ENCODE results near the gene SLC25A19. TPM values are rescaled to one million over a fixed set of nuclear protein-coding genes. Genes with fewer than 3 reads are reported as not detected.
A peak's percentile ranks its signal among the peaks of the same experiment; 100 is the strongest.

Gene SLC25A19
- total RNA-seq, 2 donors from 2014 or later, result 8.8 to 10.2 TPM

DNA sequence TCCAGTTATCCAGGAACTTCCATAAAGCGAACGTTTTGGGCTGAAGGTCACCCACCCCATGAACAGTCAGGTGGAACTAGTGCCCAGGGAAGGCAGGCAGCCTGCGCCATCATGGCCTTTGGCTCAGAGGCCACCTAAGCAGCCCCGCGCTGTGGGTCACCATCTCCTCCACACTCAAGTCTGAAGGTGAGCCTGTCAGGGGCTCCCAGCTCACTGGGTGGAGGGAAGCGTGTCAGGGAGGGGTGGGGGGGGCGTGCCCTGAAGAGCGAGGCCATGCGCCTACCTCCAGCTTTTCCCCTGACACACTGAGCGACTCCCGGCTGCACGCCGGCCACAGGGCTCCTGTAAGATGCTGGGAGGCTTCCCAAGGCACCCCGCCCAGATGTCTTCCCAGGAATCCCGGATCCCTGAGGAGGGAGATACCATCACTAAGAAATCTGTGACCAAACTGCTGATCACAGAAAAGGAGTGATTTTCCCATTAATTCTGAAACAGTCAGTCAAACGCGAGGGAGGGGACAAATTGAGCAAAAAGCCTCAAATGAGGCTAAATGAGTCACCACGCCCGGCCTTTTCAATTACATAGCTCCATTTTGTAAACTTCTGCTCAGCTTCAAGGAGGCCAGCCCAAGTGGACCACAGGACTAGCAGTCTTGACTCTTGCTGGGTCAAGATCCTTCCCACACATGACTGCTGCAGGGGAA, 26.5 kb upstream of the SLC25A19 start:
- Histone ChIP-seq H3K4me3 (no peak overlapping the region), H3K9me3 (no peaks in the 10 kb centered on the region), H3K4me1 (no peaks in the 10 kb centered on the region), H3K27me3 (no peaks in the 10 kb centered on the region), H3K36me3 (peaks cover 27% of the 10 kb centered on the region), H3K27ac (no peak overlapping the region)
- DNase-seq (ENCODE audit: low spot score), result no peak
- TF ChIP-seq, protein P1, sequence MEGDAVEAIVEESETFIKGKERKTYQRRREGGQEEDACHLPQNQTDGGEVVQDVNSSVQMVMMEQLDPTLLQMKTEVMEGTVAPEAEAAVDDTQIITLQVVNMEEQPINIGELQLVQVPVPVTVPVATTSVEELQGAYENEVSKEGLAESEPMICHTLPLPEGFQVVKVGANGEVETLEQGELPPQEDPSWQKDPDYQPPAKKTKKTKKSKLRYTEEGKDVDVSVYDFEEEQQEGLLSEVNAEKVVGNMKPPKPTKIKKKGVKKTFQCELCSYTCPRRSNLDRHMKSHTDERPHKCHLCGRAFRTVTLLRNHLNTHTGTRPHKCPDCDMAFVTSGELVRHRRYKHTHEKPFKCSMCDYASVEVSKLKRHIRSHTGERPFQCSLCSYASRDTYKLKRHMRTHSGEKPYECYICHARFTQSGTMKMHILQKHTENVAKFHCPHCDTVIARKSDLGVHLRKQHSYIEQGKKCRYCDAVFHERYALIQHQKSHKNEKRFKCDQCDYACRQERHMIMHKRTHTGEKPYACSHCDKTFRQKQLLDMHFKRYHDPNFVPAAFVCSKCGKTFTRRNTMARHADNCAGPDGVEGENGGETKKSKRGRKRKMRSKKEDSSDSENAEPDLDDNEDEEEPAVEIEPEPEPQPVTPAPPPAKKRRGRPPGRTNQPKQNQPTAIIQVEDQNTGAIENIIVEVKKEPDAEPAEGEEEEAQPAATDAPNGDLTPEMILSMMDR (IDR thresholded peaks at IDR 0.05), result no peak

DNA sequence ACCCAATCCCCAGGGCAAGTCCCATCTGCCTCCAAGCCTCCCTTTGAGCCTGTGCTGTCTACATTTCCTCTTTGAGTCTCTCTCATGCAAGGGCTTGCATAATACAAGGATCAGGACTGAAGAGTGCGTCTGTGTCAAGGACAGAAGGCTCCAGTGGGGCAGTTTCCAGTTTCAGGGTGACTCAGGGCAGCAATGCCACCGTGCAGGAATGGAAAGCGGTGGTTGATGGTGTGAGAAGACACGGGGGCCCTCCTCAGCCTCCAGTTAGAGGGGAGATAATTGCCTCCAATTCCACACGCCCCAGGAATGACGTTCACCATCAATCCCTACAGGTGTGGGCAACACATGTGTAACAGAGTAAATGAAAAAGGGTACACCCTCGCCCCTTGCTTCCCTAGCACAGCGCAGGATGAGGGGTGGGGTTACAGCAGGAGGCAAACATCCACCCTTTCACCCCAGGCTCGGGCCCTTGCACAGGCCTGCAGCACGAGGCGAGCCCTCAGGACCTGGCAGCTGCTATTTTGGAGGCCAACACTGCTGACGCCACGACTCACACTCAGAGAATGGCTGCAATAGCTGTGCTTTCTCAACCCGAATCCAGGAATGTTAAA, 24.8 kb upstream of the SLC25A19 start:
- Histone ChIP-seq H3K4me1 (no peaks in the 10 kb centered on the region), H3K27me3 (no peaks in the 10 kb centered on the region)
- no peak for DNase-seq (ENCODE audit: low spot score)

DNA sequence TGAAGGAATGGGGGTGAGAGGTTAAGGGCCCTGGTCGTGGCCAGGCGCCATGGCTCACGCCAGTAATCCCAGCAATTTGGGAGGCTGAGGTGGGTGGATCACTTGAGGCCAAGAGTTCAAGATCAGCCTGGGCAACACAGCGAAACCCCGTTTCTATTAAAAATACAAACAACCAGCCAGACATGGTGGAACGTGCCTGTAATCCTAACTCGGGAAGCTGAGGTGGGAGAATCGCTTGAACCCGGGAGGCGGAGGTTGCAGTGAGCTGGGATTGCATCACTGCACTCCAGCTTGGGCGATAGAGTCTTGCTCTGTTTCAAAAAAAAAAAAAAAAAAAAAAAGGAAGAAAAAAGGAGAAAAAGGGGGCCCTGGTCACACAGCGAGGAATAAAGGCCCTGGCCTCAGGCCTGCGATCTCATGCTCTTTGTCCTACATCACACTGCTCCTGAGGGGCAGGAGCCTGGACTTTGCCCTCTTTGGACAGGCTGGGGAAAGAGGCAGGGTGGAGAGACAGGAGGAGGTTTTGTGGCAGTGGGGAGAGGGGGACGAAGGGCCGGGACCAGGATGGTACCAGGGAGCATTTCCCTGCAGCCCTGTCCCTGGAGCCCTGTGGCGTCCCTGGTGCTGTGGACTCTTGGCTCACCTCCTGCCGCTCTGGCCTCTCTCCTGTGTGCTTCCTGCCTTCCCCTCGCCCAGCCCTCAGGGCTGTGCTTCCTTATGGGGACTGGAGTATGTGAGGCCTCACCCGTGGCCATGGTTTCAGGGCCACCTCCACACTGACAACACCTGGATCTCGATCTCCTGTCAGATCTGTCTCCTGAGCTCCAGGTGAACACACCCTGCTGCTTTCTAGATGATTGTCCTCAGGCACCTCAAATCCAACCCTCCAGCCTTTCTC, 19.7 kb upstream of the SLC25A19 start:
- DNase-seq (ENCODE audit: low spot score), result no peak
- Histone ChIP-seq H3K36me3 (no peaks in the 10 kb centered on the region), H3K4me1 (no peaks in the 10 kb centered on the region), H3K4me3 (no peak overlapping the region), H3K27me3 (no peaks in the 10 kb centered on the region), H3K27ac (peak overlapping the region in 1 of 2 donors; percentile 10), H3K9me3 (no peaks in the 10 kb centered on the region)
- TF ChIP-seq, protein P1 (IDR thresholded peaks at IDR 0.05), result no peak

More for the DNA sequence above, 24.8 kb upstream of the SLC25A19 start:
- peak overlapping the region in 1 of 2 donors; percentile 23 for H3K27ac ChIP-seq
- TF ChIP-seq, protein P1 (IDR thresholded peaks at IDR 0.05), result no peak
- peaks cover 14% of the 10 kb centered on the region for H3K36me3 ChIP-seq
- H3K4me3 ChIP-seq, result no peak overlapping the region
- no peaks in the 10 kb centered on the region for H3K9me3 ChIP-seq

DNA sequence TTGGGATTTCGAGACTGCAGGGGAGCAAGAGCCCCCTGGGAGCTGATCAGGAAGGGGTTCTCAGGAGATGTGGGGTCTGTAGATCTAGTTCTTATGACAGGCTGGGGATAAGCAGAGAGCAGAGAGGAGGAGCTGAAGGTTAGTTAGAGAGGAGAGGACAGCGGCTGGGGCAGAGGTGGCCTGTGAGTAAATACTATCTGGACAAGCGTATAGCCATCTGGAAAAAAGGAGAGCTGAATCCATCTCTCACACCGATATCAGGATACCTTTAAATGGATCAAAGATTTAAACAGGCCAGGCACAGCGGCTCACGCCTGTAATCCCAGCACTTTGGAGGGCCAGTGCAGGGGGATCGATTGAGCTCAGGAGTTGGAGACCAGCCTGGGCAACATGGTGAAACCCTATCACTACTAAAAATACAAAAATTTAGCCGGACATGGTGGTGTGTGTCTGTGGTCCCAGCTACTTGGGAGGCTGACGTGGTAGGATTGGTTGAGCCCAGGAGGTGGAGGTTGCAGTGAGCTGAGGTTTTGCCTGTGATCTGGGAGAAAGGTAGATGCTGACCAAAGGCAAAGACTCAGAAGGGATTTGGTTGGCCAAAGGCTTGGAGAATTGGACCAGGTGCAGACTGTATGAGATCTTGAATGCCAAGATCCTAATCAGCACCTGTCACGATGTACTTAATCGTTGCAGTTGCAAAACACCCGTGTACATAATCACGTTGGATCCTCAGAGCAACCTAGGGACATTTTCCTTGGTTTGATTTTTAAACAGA, 18.9 kb upstream of the SLC25A19 start:
- no peak for DNase-seq (ENCODE audit: low spot score)
- H3K4me1 ChIP-seq, result no peaks in the 10 kb centered on the region
- no peaks in the 10 kb centered on the region for H3K27me3 ChIP-seq
- no peak overlapping the region for H3K27ac ChIP-seq
- no peaks in the 10 kb centered on the region for H3K9me3 ChIP-seq
- TF ChIP-seq, protein P1 (IDR thresholded peaks at IDR 0.05), result no peak
- H3K4me3 ChIP-seq, result no peak overlapping the region
- no peaks in the 10 kb centered on the region for H3K36me3 ChIP-seq

DNA sequence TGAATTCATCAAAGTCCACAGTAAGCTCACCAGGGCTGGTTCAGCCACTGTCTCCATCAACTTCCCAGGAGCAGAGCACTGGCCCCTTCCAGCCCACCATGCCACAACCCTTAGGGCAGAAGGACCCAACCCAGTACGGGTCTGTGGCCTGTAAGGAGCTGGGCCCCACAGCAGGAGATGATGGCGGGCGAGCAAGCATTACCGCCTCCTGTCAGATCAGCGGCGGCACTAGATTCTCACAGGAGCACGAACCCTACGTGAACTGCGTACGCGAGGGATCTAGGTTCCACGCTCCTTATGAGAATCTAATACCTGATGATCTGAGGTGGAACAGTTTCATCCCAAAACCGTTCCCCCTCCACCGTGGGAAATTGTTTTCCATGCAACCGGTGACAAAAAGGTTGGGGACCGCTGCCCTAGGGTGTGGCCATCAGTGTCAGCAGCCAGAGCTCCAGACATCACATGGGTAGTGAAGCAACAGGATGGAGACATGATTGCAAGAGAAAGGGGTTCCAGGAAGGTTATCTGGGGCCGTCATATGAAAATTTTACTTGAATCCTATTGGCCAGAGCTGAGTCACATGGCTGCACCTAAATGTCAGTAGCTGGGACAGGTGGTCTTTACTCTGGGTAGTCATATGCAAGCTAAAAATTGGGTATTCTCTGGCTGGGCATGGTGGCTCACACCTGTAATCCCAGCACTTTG, 12.4 kb upstream of the SLC25A19 start:
- Histone ChIP-seq H3K9me3 (no peaks in the 10 kb centered on the region), H3K27me3 (no peaks in the 10 kb centered on the region), H3K27ac (no peak overlapping the region), H3K4me3 (no peak overlapping the region), H3K36me3 (no peaks in the 10 kb centered on the region), H3K4me1 (no peaks in the 10 kb centered on the region)
- TF ChIP-seq, protein P1 (IDR thresholded peaks at IDR 0.05), result no peak
- DNase-seq (ENCODE audit: low spot score), result no peak

All from right atrium auricular region (tissue), 2 donors.